Hematopoietic multipotent progenitor cell treated with erythropoietin and hydrocortisone succinate and interleukin-3 and kit ligand, for 8 days (in vitro differentiated cells): ENCODE data around the gene RPL13A.

Source experiments
- DNase-seq: peaks from one replicate; pipeline ENCODE4 v3.0.0-alpha.2; 2015

Gene RPL13A

GRCh38 chr19:49486710-49487276 is 615 bp upstream of the RPL13A start:
- DNase-seq = no peak

- no peak for DNase-seq
Measured at GRCh38 chr19:49488046-49488862, 846 bp downstream of the RPL13A start.

DNA sequence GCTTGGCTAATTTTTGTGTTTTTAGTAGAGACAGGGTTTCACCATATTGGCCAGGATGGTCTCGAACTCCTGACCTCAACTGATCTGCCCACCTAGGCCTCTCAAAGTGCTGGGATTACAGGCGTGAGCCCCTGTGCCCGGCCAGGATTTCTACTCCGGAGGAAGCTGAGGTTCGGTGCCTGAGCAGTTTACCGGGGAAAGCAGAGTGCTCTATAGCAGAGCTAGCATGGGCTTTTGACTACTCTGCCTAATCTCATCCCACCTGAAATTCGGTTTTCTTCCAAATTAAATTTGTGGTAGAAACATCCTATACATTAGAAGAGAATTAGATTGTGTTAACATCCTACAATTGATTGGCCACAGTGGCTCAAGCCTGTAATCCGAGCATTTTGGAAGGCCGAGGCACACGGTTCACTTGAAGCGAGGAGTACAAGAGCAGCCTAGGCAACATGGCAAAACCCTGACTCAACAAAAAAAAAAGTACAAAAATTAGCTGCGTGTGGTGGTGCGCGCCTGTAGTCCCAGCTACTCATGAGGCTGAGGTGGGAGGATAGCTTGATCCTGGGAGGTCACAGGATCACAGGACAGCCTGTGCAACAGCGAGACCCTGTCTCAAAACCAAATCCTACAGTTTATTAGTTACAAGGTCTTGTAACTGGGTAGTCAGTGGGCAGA is 1.6 kb downstream of the RPL13A start:
- DNase-seq = no peak

- DNase-seq = no peak
Measured at GRCh38 chr19:49489601-49490167, 2.3 kb downstream of the RPL13A start.

DNA sequence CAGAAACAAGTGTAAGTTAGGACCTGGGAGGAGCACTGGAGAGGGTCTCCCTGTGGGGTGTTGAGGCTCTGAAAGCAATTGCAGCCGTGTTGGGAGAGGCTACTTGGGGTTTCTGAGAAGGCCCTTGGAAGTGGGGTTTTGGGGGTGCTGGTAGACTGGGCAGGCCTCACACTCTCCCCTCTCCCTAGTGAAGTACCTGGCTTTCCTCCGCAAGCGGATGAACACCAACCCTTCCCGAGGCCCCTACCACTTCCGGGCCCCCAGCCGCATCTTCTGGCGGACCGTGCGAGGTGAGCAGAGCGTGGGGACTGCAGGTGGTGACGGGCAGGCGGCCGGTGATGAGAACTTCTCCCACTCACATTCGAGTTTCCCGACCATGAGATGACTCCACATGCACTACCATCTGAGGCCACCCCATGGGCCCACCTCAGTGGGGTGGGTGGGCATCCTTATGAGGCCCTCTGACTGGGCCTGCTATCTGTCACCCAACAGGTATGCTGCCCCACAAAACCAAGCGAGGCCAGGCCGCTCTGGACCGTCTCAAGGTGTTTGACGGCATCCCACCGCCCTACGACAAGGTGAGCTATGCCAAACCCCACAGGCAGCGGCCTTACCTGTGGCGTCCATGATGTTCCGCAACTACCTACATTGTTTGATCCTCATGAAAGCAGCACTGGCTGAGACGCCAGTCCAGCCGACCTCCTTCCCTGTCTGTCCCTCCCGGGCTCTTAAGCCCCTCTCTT is 3.0 kb downstream of the RPL13A start:
- DNase-seq = no peak

GRCh38 chr19:49491030-49491803 is 3.8 kb downstream of the RPL13A start:
- DNase-seq = no peak

DNA sequence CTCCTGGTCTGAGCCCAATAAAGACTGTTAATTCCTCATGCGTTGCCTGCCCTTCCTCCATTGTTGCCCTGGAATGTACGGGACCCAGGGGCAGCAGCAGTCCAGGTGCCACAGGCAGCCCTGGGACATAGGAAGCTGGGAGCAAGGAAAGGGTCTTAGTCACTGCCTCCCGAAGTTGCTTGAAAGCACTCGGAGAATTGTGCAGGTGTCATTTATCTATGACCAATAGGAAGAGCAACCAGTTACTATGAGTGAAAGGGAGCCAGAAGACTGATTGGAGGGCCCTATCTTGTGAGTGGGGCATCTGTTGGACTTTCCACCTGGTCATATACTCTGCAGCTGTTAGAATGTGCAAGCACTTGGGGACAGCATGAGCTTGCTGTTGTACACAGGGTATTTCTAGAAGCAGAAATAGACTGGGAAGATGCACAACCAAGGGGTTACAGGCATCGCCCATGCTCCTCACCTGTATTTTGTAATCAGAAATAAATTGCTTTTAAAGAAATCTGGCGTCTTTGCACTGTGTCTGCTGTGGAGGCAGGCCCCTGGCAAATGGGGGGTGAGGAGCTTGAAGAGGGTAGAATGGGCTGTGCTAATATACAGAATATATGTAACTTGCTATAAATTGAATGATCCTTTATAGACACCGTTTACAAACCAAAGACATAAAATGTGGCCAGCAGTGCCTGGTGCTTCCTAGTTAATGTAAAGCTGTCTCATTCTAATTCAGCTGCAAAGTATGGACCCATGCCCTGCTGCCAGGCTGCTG is 4.6 kb downstream of the RPL13A start:
- DNase-seq = peak; percentile 39

- DNase-seq = peak; percentile 69
Measured at GRCh38 chr19:49492573-49493405, 5.4 kb downstream of the RPL13A start.

GRCh38 chr19:49496574-49497008 is 9.2 kb downstream of the RPL13A start:
- DNase-seq = no peak

DNA sequence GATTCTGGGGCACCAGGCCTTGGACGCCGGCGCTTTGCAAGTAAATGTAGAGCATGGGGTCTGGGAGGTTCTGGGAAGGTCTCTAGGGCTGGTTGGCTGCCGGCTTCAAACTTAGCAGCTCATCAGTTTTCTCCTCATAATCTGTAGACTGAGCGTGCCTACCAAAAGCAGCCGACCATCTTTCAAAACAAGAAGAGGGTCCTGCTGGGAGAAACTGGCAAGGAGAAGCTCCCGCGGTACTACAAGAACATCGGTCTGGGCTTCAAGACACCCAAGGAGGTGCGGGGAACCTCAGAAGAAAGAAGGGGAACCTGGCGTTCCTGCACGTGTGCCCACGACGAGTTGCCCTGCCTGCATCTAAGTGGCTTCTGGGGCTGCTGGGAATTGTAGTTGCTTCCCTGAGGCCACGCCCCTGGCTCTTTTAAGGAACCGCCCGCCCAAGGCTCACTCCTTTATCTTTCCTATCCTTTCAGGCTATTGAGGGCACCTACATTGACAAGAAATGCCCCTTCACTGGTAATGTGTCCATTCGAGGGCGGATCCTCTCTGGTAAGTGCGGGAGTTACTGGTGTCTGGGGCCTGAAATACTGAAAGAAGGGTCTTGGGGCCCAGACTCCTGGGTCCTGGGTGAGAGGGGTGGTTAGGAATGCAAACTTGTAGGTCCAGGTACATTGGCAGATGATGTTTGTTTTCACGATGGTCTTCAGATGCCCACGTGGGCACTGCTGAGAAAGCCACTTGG is 9.8 kb downstream of the RPL13A start:
- peak; percentile 93 for DNase-seq

DNA sequence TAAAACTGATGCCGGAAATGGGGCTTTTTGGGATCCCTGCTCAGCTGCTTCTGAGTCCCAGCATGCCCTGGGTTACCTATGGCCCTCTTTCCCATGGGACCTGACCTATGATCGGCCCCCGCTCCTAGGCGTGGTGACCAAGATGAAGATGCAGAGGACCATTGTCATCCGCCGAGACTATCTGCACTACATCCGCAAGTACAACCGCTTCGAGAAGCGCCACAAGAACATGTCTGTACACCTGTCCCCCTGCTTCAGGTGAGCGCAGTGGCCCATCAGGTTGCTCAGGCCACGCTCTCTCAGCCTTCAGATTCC is 10.3 kb downstream of the RPL13A start:
- DNase-seq = no peak

GRCh38 chr19:49498475-49498874 is 11.1 kb downstream of the RPL13A start:
- no peak for DNase-seq

GRCh38 chr19:49499030-49499670 is 11.7 kb downstream of the RPL13A start:
- DNase-seq = peak; percentile 36

- DNase-seq = peak; percentile 76
Measured at GRCh38 chr19:49502866-49503581, 15.6 kb downstream of the RPL13A start.

- no peak for DNase-seq
Measured at GRCh38 chr19:49503582-49503962, 16.2 kb downstream of the RPL13A start.

DNA sequence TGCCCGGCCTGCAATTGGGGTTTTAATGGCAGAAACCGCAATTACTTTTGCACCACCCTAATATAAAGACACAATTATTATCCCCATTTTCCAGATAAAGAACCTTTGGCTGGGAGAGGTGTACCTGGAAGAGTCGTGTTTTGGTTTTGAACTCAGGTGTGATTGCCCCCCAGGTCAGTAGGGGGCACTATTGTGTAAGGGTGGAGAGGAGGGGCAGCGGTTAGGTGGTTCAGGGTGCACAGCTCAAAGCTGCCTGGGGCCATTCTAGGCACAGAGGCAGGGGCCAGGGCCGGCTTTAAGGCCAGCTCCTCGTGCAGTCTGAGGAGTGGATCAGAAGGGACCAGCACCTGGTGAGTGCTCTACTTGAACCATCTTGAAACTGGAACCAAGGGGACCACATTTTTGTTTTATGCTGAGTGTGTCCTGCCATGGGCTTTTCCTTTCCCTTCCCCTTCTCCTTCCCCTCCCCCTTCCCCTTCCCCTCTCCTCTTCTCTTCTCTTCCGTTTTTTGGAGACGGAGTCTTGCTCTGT is 19.2 kb downstream of the RPL13A start:
- DNase-seq = peak; percentile 75

DNA sequence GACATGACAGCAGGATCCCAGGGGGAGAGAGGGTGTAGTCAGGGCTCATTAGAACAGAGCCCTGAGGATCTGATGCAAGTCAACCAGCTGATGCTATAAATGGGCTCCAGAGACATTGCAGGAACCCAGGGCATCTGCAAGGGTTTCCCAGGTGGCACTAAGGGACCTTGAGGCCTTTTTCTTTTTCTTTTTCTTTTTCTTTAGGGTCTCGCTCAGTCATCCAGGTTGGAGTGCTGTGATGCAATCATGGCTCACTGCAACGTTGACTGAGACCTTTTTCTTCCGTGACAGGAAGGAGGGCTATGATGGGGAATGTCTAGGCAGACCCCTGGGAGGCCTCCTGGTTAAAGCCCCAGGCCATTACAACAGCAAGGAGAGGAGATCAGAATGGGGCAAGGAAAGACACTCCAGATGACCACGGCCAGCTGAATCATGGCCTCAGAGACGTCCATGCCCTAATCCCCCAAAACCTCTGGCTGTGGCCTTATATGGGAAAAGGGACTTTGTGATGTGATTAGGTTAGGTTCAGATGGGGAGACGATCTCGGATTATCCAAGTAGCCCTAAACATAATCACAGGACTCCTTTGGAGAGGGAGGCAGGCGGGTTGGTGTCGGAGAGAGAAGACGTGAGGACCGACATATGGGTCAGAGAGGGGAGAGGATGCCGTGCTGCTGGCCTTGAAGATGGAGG is 20.5 kb downstream of the RPL13A start:
- DNase-seq = no peak
